GM12872 (cell line): ENCODE measurements around the gene RAB12.

Source experiments
- CTCF ChIP-seq: IDR thresholded peaks from 3 replicates; pipeline ENCODE4 v1.5.1; 2011; ENCODE audit warnings: low read depth, mild to moderate bottlenecking, low read length, moderate library complexity; ENCODE audit not compliant: insufficient read depth

Gene RAB12

DNA sequence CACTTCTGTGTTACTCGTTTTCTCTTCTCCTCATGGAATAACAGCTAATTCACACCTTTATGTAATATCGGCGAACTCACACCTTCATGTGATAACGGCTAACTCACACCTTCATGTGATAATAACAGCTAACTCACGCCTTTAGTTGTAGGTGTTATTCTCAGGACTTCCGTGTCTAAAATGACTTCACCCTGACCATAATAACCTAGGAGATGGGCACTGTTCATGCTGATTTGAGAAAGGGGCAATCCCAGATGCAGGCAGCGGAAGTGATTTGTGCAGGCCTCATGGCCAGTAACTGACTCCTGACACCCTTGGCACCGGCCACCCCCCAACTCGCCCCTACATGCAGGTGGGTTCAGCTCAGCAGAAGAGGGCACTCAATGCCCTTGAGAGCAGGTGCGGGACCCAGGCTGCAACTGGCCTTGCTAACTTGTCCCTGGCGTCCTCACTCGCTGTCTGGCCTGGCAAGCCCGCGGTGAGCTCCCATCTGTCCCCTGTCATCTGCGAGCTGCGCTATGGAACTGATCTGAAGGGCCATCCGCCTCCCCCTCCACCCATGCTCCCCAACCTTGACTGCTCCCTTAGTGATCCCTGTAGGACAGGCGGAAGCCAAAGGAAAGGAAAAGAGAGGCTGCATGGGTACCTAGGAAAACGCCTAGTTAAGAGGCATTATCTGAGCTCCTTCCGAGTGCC is 53.5 kb downstream of the RAB12 start:
- no peak for TF ChIP-seq CTCF

DNA sequence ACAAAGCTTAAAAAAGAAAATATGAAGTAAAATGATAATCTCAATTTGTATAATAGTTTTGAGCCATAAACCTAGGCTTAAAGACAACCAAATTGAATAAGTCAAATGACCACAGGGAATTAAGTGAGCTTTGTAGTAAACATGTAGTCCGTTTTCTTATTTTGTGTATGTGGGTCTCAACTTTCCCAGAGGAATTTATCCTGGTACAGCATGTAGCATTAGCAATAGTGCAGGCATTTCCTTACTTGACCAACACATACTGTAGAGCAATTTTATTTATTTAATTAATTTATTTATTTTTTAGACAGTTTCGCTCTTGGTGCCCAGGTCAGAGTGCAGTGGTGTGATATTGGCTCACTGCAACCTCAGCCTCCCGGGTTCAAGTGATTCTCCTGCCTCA is 58.6 kb downstream of the RAB12 start:
- no peak for TF ChIP-seq CTCF

DNA sequence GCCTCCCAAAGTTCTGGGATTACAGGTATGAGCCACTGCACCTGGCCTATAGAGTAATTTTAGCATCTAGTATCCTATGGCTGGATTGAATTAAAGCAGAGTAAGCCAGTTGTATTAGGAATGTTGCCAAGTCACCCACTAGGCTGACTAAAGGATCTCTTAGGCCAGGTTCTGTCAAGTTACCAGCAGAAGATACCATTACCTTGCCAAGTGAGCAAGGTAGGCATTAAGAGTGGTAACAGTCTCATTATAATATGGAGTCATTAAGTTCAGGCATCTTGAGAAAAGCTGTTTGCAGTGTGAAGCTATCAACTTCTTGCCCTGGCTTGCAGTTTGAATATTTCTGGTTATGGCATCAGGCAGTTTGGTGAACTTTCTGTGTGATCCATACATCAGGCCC is 59.1 kb downstream of the RAB12 start:
- no peak for TF ChIP-seq CTCF

DNA sequence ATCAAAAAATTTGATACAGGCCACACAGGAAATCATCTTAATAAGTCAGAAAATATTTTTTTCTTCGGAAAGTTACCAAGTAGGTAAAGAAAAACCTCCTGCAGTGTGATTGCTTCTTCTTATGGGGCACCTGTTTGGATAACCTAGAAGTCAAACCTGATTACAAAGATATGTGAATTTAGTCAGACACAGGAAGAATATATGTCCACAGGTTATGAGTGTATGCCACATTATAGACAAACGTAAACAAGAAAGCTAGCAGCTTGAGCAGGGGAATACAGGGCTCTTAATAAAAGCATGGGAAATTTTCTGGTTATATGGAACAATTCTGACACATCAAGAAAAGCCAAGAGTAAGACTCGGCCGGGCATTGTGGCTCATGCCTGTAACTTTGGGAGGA is 60.3 kb downstream of the RAB12 start:
- no peak for TF ChIP-seq CTCF

- no peak for TF ChIP-seq CTCF
These were observed 64.3 kb downstream of the RAB12 start for GRCh38 chr18:8673256-8674209.

DNA sequence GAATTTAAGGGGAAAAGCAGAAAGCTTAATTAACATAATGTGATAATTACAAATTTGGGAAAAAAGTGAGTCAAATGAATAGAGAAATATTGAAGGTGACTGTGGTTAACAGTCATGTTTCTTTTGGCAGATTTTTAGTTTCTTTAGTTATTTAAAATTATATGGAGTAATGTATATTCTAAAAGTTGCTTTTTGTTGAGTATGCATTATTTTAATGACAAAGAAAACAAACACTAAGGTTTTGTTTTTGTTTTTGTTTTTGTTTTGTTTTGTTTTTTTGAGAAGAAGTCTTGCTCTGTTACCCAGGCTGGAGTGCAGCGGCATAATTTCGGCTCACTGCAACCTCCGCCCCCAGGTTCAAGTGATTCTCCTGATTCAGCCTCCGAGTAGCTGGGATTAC is 65.8 kb downstream of the RAB12 start:
- TF ChIP-seq CTCF: no peak

GRCh38 chr18:8681196-8681595 is 72.0 kb downstream of the RAB12 start:
- no peak for TF ChIP-seq CTCF
